HG03139 (cell line): Measurements from ENCODE around the gene TTC3.
A peak's percentile ranks its signal among the peaks of the same experiment; 100 is the strongest.
"Not testable (repeated sequence)": the region's sequence is repeated elsewhere in the genome, so short reads cannot be mapped to it uniquely, and the experiment has no call there.

Experiments used
- ATAC-seq: cut with Tn5 transposase; IDR thresholded peaks from one replicate; pipeline ENCODE4 v1.9.1; 2021; ENCODE audit not compliant: unreplicated experiment

The TTC3 gene

GRCh38 chr21:37072988-37073416, at the start of gene TTC3, which contains the start of gene PIGP:
TTC3 (plus strand) TSS chr21:37073254; CDS start chr21:37087258, 14,004 bp downstream.
PIGP (minus strand) TSS chr21:37073071; CDS start chr21:37072515, 556 bp downstream.
- ATAC-seq = peak; percentile 57

- no peak for ATAC-seq
These were observed 46.6 kb upstream of the TTC3 start for GRCh38 chr21:37026499-37026898.

- ATAC-seq = no peak
These were observed 44.5 kb upstream of the TTC3 start for GRCh38 chr21:37028570-37028969.

GRCh38 chr21:37030864-37031263, 42.2 kb upstream of the TTC3 start:
- ATAC-seq = no peak

GRCh38 chr21:37032293-37032692, 40.8 kb upstream of the TTC3 start:
- ATAC-seq = no peak

GRCh38 chr21:37032877-37033471, 40.1 kb upstream of the TTC3 start:
- no peak for ATAC-seq

- not testable (repeated sequence) for ATAC-seq
These were observed 38.7 kb upstream of the TTC3 start for GRCh38 chr21:37034394-37034793.

GRCh38 chr21:37036177-37036576, 36.9 kb upstream of the TTC3 start:
- ATAC-seq = no peak

- no peak for ATAC-seq
These were observed 33.5 kb upstream of the TTC3 start for GRCh38 chr21:37039411-37040075.

GRCh38 chr21:37040212-37040611, 32.8 kb upstream of the TTC3 start:
- ATAC-seq = no peak

- ATAC-seq = no peak
These were observed 31.3 kb upstream of the TTC3 start for GRCh38 chr21:37041706-37042271.

- ATAC-seq = no peak
These were observed 29.2 kb upstream of the TTC3 start for GRCh38 chr21:37043818-37044217.

GRCh38 chr21:37044643-37045042, 28.4 kb upstream of the TTC3 start:
- no peak for ATAC-seq

- no peak for ATAC-seq
These were observed 27.9 kb upstream of the TTC3 start for GRCh38 chr21:37045149-37045548.

- ATAC-seq = no peak
These were observed 27.5 kb upstream of the TTC3 start for GRCh38 chr21:37045556-37045955.

- ATAC-seq = no peak
These were observed 26.0 kb upstream of the TTC3 start for GRCh38 chr21:37047079-37047478.

GRCh38 chr21:37049741-37050140, 23.3 kb upstream of the TTC3 start:
- not testable (repeated sequence) for ATAC-seq

- ATAC-seq = no peak
These were observed 17.7 kb upstream of the TTC3 start for GRCh38 chr21:37055271-37055855.

GRCh38 chr21:37057614-37058013, 15.4 kb upstream of the TTC3 start:
- ATAC-seq = no peak

- no peak for ATAC-seq
These were observed 14.8 kb upstream of the TTC3 start for GRCh38 chr21:37058261-37058660.

GRCh38 chr21:37059181-37059580, 13.9 kb upstream of the TTC3 start:
- no peak for ATAC-seq

GRCh38 chr21:37060296-37060695, 12.8 kb upstream of the TTC3 start:
- ATAC-seq = no peak
